Measurements from ENCODE around the gene CBY1. TPM values are rescaled to one million over a fixed set of nuclear protein-coding genes. Genes with fewer than 3 reads are reported as not detected.

The CBY1 gene
- total and polyA plus RNA-seq, 4 donors = 6.3 to 14.9 (median 8.9) TPM

DNA sequence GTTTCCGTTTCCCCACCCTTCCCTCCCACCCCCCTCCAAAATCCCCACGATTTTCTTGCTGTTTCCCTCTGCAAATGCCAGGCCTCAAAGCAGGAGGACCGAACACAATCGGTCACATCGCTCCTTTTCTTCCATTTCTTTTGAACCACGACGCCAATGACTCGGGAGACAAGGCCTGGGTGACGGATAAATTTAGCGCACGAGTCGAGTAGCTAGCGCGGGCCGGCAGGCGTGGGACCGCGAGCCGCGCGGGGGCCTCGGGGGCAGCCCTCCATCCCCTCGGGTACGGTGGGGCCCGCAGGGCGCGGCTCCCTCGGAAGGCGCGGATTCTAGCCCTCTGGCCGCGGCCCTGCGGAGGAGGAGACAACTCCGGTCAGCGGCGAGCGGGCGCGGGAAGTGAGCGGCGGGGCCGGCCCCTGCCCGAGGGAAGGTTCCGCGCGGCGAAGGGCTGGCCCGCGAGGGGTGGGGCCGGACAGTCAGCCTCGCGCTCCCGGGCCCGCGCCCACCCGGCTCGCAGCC is 43.9 kb downstream of the CBY1 start:
- no peaks in the 10 kb centered on the region for H3K27me3 ChIP-seq (ENCODE audit: control insufficient read depth in 4 of 4, insufficient read depth in 4 of 4, low read length in 3 of 4)
- H3K27ac ChIP-seq (ENCODE audit: low read depth in 1 of 2, low read length in 2 of 2) = peak overlapping the region; percentile 90 to 98
- H3K36me3 ChIP-seq (ENCODE audit: control insufficient read depth in 4 of 4, insufficient read depth in 3 of 4, low read depth in 1 of 4, low read length in 3 of 4) = no peaks in the 10 kb centered on the region
- WGBS = under 1% methylated on average over 57 of the region's 57 CpGs
- peak overlapping the region; percentile 89 to 97 for H3K9ac ChIP-seq (ENCODE audit: low read depth in 1 of 2, low read length in 2 of 2)
- peak overlapping the region; percentile 65 to 83 (median 66) for H3K4me3 ChIP-seq (ENCODE audit: low read depth in 1 of 3, low read length in 3 of 3)
- TF ChIP-seq EGR1 (IDR thresholded peaks at IDR 0.05; ENCODE audit: low read depth in 2 of 2) = no peak
- H3K4me1 ChIP-seq (ENCODE audit: control insufficient read depth in 4 of 4, insufficient read depth in 4 of 4, low read length in 3 of 4) = peaks cover 8 to 45% (median 33%) of the 10 kb centered on the region in 4 donors
- DNase-seq (ENCODE audit: low spot score) = no peak
- no peaks in the 10 kb centered on the region for H3K9me3 ChIP-seq (ENCODE audit: control insufficient read depth in 4 of 4, low read length in 3 of 4)

DNA sequence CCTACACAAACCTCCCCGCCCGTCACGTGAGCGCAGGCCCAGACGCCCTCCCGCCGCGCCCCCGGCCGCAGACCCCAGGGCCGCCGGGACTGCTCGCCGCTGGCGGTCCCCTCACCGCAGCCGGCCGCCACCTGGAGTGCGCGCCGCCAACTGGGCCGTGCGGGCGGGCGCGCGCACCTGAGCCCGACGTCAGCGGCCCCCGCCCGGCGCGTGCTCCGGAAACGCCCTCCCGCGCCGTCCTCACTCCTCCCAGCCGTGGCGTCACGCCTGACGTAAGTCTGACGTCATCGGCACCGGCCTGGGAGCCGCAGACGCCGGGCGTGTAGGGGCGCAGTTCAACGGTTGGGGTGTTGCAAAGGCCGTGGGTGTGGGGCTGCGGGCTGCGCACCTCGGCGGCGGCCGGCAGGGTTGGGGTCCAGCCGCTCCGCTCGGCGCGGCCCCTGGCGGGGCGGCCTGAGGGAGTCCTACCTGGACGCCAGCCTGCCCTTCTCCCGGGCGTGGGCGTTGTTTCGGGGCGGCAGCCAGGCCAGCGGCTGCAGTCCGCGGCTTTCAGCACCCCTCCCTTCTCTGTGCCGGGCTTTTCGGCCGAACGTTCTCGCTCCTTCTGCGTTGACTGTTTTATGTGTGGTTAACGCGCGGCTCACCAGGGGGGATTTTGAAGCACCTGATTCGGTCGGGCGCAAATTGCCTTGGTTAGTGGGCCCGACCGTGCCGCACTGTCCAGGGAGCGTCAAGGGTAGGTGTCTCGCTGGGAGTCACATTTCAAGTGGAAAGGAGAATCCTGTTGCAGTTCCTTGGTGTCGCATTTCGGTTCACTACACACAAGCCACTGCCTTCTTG is 44.6 kb downstream of the CBY1 start, which contains the start of gene JOSD1:
Gene JOSD1 (minus strand): TSS at position 155 of the 840 bp plus-strand sequence. CDS start 956 bp downstream, outside the sequence.
- Histone ChIP-seq H3K27ac (ENCODE audit: low read depth in 1 of 2, low read length in 2 of 2) (peak within 1 kb of the TSS; percentile 90 to 98), H3K4me1 (ENCODE audit: control insufficient read depth in 4 of 4, insufficient read depth in 4 of 4, low read length in 3 of 4) (peaks cover 8 to 45% (median 33%) of the 10 kb centered on the region in 4 donors), H3K27me3 (ENCODE audit: control insufficient read depth in 4 of 4, insufficient read depth in 4 of 4, low read length in 3 of 4) (no peaks in the 10 kb centered on the region), H3K9ac (ENCODE audit: low read depth in 1 of 2, low read length in 2 of 2) (peak within 1 kb of the TSS; percentile 89 to 97), H3K9me3 (ENCODE audit: control insufficient read depth in 4 of 4, low read length in 3 of 4) (no peaks in the 10 kb centered on the region), H3K36me3 (ENCODE audit: control insufficient read depth in 4 of 4, insufficient read depth in 3 of 4, low read depth in 1 of 4, low read length in 3 of 4) (no peaks in the 10 kb centered on the region), H3K4me3 (ENCODE audit: low read depth in 1 of 3, low read length in 3 of 3) (peak within 1 kb of the TSS; percentile 65 to 83 (median 67))
- DNase-seq (ENCODE audit: low spot score) = peak; percentile 99
- under 1% methylated on average over 94 of the region's 94 CpGs for WGBS
- TF ChIP-seq SP1 (IDR thresholded peaks at IDR 0.05) (peak; percentile 37), EGR1 (IDR thresholded peaks at IDR 0.05; ENCODE audit: low read depth in 2 of 2) (peak; percentile 84 to 98), CTCF (IDR thresholded peaks at IDR 0.05; ENCODE audit: low read depth, low read length, missing input control) (no peak), NR2F2 (IDR thresholded peaks at IDR 0.05) (no peak), YY1 (IDR thresholded peaks at IDR 0.05) (no peak), HNF4G (IDR thresholded peaks at IDR 0.05) (no peak), HNF4A (conservative IDR thresholded peaks at IDR 0.05) (no peak), JUND (IDR thresholded peaks at IDR 0.05) (peak; percentile 69 to 73), RXRA (IDR thresholded peaks at IDR 0.05) (no peak), GABPA (IDR thresholded peaks at IDR 0.05 in 1 of 2, conservative IDR thresholded peaks at IDR 0.05 in 1 of 2) (peak in 1 of 2 donors; percentile 60), REST (IDR thresholded peaks at IDR 0.05) (peak; percentile 82), TAF1 (conservative IDR thresholded peaks at IDR 0.05) (no peak), FOXA1 (IDR thresholded peaks at IDR 0.05) (no peak)
- TF ChIP-seq, protein P1, sequence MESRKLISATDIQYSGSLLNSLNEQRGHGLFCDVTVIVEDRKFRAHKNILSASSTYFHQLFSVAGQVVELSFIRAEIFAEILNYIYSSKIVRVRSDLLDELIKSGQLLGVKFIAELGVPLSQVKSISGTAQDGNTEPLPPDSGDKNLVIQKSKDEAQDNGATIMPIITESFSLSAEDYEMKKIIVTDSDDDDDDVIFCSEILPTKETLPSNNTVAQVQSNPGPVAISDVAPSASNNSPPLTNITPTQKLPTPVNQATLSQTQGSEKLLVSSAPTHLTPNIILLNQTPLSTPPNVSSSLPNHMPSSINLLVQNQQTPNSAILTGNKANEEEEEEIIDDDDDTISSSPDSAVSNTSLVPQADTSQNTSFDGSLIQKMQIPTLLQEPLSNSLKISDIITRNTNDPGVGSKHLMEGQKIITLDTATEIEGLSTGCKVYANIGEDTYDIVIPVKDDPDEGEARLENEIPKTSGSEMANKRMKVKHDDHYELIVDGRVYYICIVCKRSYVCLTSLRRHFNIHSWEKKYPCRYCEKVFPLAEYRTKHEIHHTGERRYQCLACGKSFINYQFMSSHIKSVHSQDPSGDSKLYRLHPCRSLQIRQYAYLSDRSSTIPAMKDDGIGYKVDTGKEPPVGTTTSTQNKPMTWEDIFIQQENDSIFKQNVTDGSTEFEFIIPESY (IDR thresholded peaks at IDR 0.05) = no peak
- TF ChIP-seq, protein P2, sequence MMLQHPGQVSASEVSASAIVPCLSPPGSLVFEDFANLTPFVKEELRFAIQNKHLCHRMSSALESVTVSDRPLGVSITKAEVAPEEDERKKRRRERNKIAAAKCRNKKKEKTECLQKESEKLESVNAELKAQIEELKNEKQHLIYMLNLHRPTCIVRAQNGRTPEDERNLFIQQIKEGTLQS (IDR thresholded peaks at IDR 0.05) = no peak
- TF ChIP-seq, protein P3, sequence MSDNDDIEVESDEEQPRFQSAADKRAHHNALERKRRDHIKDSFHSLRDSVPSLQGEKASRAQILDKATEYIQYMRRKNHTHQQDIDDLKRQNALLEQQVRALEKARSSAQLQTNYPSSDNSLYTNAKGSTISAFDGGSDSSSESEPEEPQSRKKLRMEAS (IDR thresholded peaks at IDR 0.05) = no peak
